Fibroblast of skin of right biceps (primary cell): ENCODE data around the gene GLI1.
"Not testable (repeated sequence)": the region's sequence is repeated elsewhere in the genome, so short reads cannot be mapped to it uniquely, and the experiment has no call there.

ENCODE experiments used
- DNase-seq: peaks from one replicate; pipeline ENCODE4 v3.0.0-alpha.2; 2013

Gene GLI1

DNA sequence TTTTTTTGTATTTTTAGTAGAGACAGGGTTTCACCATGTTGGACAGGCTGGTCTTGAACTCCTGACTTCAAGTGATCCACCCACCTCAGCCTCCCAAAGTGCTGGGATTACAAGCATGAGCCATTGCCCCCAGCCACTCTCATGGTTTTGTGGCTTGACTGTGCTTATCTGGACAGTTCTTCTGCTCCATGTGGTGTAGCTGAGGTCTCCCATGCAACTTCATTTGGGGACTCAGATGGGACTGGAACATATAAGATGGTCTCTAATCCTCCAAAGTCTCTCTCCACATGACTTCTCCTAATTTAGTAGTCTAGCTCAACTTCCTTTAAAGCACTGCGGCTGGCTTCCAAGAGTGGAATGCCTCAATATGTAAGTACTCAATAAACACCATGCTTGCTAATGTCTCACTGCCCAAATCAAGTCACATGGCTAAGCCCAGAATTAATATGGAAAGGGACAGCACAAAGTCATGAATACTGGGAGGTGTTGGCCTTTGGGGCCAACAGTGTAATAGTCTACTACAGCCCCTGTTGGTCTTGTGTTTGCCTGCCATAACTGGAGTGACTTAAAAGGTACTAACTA is 17.6 kb upstream of the GLI1 start:
- DNase-seq: peak; percentile 18

DNA sequence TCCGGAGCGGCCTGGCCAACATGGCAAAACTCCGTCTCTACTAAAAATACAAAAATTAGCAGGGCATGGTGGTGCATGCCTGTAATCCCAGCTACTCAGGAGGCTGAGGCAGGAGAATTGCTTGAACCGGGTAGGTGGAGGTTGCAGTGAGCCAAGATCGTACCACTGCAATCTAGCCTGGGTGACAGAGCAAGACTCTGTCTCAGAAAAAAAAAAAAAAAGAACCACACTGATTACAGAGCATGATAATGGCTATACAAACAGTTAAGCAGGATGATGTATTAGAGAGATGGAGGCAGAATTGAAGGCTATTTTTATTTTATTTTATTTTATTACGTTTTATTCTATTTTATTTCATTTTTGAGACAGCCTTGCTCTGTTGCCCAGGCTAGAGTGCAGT is 15.2 kb upstream of the GLI1 start:
- not testable (repeated sequence) for DNase-seq

DNA sequence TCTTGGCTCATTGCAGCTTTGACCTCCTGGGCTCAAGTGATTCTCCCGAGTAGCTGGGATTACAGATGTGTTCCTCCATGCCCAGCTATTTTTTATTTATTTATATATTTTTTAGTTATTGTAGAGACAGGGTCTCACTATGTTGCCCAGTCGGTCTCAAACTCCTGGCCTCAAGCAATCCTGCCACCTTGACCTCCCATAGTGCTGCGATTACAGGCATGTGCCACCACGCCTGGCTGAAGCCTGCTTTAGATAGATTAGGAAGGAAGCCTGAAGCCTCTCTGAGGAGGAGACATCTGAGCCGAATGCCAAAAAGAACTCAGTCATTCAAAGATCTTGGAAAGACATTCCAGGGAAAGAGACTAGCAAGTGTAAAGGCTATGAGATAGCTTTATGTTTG is 14.8 kb upstream of the GLI1 start:
- DNase-seq: no peak

DNA sequence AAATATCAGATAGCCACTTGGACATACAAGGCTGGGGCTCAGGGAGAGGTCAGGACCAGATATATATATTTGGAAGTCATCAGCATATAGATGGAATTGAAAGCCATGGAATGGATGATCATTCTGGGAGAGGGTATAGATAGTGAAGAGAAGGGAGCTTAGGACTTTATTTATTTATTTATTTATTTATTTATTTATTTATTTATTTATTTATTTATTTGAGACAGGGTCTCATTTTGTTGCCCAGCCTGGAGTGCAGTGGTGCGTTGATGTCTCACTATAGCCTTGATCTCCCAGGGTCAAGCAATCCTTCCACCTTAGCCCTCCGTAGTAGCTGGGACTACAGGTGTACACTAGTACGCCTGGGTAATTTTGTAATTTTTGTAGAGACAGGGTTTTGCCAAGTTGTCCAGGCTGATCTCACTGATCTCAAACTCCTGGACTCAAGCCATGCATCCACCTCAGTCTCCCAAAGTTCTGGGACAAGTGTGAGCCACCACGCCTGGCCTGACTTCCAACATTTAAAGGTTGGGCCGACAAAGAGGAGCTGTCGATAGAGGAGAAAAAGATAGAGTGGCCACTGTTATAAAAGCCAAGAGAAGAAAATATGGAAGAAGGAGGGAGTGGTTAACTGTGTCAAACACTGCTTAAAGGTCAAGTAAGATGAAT is 13.2 kb upstream of the GLI1 start:
- no peak for DNase-seq

DNA sequence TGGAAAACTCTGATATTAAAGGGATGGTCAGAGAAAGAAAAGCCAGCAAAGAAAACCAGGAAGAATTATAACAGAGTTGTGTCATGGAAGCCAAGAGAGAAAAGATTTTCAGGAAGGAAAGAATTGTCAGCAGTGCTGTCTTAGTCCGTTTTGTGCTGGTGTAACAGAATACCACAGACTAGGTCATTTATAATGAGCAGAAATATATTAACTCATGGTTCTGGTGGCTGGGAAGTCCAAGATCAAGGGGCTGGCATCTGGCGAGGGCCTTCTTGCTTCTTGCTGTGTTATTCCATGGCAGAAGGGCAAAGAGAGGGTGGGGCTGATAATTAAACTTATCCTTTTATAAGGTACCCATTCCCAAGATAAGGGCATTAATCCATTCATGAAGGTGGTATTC is 10.9 kb upstream of the GLI1 start:
- DNase-seq: no peak

DNA sequence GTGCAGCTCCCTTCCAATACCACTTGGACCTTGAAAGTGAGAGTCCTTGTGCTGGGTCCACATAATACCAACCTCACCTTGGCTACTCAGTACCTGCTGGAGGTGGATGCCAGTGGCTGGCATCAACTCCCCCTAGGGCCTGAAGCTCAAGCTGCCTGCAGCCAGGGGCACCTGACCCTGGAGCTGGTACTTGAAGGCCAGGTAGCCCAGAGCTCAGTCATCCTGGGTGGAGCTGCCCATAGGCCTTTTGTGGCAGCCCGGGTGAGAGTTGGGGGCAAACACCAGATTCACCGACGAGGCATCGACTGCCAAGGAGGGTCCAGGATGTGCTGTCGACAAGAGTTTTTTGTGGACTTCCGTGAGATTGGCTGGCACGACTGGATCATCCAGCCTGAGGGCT is 10.2 kb upstream of the GLI1 start:
- no peak for DNase-seq

DNA sequence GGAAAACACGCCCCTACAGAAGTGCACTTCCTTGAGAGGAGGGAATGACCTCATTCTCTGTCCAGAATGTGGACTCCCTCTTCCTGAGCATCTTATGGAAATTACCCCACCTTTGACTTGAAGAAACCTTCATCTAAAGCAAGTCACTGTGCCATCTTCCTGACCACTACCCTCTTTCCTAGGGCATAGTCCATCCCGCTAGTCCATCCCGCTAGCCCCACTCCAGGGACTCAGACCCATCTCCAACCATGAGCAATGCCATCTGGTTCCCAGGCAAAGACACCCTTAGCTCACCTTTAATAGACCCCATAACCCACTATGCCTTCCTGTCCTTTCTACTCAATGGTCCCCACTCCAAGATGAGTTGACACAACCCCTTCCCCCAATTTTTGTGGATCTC is 9.5 kb upstream of the GLI1 start:
- DNase-seq: no peak

DNA sequence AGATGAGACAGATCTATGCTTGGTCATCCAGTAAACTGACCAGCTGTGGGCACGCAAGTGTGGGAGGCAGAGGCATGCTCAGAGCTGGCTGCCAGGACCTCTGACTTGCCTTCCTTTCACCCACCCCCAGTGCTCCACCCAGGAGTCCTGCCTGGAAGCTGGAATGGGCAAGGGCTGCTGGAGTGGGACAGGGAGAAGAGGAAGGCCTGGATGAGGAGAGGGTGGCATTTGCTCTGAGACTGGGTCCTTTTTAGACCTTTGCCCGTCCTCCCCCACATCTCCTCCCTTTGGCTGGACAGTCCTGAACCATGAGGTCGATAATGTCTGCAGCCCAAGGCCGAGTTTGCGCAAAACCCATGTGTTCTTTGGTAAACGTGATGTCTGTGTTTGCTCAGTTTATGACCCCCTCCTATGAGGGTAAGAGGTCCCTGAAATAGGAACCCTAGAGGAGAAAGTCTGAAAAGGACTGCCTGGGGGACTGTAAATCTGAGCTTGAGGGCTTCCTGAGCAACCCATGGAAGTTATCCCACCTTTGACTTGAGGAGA is 8.3 kb upstream of the GLI1 start:
- DNase-seq: no peak

DNA sequence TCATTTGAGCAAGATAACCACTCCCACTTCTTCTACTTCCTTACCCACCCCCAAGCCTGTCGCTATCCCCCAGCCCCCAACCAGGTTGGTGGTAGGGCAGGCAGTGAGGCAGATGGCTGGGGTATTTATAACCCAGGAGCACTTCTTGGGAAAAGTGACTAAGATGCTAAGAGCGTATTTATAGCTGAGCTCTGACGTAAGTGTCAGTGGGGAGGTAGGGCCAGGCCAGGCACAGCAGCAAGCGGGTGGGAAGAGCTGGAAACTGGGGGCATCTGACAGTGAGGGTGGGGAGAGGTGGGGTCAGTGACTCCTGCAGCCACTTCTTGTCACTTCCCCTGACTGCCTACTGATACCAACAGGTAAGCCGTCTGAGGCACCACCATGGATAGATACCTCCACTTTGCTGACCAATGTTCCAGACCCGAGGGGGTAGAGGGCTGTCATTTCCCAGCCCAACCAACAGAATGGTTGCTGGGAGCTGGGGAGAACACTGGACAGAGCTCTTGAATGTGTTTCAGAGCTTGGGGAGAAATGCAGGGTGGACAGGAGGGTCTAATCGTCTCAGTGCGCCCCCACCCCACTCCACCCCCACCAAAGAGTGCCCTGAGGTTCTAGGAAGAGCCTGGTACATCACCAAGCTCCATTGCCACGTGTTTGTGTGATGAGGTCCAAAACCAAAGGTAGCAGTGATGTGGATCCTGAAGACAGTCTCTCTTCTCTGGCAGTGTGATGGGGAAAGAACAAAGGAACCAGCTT is 7.2 kb upstream of the GLI1 start:
- peak; percentile 97 for DNase-seq

DNA sequence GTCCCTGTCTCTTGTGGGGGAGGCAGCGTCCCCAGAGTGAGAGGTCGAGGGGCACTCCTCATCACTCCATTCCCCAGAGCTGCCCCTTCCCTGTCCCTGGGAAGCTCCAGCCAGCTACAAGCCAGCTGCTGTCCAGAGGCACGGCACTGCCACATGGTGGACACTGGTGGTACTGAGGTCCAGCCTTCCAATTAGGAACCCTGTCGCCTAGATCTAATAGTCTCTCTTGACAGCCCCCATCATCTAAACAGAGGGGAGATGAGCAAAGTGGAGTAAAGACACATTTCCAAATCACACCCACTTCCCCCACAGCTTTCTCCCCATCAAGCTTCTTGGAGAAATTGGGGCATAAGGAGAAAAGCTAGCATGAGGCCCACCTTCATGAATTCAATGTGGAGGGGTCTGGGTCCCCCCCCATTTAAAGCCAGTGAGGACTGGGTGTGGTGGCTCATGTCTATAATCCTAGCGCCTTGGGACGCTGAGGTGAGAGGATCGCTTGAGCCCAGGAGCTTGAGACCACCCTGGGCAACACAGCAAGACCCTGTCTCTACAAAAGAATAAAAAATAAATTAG is 6.6 kb upstream of the GLI1 start:
- peak; percentile 83 for DNase-seq

DNA sequence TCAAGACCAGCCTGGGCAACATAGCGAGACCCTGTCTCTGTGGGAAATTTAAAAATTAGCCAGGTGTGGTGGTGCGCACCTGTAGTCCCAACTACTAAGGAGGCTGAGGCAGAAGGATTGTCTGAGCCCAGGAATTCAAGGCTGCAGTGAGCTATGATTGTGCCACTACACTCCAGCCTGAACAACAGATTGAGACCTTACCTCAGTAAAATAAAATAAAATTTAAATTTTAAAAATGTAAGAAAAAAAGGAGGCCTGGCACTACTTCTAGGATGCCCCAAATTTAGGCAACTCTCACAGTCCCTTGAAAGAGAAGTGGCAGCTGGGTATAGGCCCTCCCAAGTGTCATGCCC is 5.4 kb upstream of the GLI1 start:
- no peak for DNase-seq

DNA sequence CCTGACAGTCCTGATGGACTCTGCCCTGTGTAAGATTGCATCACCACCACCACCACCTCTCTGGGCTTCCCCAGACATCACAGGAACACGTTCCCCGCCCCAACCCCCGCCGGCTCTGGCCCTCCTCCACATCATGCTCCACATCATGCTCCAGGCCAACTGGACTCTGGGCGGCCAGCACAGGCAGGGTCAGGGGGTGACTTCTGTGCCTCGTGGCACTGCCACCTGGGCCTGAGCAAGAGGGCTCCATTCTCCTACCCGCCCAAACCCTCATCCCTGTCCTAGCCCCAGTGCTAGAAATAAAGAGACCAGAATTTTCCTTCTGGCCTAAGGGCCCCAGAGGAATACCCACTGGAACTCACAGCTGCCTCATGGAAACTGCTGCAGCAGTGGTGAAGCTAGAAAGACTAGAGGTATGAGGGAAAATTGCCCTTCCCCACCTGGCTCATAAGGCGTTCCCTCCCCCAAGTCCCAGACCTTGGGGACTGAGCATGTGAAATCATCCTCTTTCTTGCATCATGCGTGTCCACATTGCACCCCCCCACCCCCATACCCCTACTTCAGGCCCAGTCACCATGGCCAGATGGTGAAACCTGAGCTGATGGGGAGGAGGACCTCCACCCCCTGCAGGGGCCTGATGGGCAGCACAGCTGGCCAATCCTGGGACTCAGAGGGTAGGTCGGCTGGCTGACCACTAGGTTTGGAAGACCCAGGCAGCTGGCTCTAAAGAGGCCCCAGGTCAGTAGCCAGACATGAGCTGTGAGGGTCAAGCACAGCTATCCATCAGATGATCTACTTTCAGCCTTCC is 4.8 kb upstream of the GLI1 start, which contains the start of gene INHBE:
INHBE (plus strand) TSS at position 742 of the 808 bp plus-strand sequence. CDS start 230 bp downstream, outside the sequence.
- DNase-seq: peak; percentile 96

DNA sequence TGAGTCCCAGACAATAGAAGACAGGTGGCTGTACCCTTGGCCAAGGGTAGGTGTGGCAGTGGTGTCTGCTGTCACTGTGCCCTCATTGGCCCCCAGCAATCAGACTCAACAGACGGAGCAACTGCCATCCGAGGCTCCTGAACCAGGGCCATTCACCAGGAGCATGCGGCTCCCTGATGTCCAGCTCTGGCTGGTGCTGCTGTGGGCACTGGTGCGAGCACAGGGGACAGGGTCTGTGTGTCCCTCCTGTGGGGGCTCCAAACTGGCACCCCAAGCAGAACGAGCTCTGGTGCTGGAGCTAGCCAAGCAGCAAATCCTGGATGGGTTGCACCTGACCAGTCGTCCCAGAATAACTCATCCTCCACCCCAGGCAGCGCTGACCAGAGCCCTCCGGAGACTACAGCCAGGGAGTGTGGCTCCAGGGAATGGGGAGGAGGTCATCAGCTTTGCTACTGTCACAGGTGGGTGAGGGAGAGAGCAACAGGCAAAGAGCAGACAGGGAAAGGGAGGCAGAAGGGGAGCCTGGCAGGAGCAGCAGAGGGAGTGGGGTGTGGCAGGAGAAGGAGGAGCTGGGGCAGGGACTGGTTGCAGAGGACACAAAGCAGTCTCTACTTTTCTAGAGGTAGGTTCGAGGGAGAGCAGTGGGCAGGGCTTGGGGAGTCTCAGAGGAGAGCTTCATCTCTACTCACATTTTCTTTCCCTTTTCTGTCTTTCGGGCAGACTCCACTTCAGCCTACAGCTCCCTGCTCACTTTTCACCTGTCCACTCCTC is 4.0 kb upstream of the GLI1 start:
- DNase-seq: no peak

DNA sequence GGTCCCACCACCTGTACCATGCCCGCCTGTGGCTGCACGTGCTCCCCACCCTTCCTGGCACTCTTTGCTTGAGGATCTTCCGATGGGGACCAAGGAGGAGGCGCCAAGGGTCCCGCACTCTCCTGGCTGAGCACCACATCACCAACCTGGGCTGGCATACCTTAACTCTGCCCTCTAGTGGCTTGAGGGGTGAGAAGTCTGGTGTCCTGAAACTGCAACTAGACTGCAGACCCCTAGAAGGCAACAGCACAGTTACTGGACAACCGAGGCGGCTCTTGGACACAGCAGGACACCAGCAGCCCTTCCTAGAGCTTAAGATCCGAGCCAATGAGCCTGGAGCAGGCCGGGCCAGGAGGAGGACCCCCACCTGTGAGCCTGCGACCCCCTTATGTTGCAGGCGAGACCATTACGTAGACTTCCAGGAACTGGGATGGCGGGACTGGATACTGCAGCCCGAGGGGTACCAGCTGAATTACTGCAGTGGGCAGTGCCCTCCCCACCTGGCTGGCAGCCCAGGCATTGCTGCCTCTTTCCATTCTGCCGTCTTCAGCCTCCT is 3.4 kb upstream of the GLI1 start:
- DNase-seq: peak; percentile 65

DNA sequence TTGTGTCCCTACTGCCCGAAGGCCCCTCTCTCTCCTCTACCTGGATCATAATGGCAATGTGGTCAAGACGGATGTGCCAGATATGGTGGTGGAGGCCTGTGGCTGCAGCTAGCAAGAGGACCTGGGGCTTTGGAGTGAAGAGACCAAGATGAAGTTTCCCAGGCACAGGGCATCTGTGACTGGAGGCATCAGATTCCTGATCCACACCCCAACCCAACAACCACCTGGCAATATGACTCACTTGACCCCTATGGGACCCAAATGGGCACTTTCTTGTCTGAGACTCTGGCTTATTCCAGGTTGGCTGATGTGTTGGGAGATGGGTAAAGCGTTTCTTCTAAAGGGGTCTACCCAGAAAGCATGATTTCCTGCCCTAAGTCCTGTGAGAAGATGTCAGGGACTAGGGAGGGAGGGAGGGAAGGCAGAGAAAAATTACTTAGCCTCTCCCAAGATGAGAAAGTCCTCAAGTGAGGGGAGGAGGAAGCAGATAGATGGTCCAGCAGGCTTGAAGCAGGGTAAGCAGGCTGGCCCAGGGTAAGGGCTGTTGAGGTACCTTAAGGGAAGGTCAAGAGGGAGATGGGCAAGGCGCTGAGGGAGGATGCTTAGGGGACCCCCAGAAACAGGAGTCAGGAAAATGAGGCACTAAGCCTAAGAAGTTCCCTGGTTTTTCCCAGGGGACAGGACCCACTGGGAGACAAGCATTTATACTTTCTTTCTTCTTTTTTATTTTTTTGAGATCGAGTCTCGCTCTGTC is 2.7 kb upstream of the GLI1 start:
- DNase-seq: no peak

DNA sequence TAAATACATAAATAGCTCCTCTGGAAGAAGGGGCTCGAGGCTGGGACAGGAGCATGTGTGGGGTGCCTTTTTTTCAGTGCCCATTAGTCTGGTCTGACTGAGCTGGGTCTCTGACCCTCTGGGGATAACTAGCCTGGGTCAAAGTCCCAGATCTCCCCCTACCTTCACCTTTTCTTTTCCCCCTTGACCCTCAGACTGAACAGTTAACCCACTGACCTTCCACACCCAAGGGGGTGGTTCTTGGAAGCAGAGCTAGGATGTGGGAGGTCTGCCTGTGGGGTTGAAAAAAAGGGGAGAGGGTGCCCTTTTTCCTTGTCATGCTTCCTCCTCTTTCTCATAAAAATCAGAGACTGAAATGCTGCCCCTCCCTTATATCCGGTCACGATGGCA is 925 bp upstream of the GLI1 start:
- no peak for DNase-seq

DNA sequence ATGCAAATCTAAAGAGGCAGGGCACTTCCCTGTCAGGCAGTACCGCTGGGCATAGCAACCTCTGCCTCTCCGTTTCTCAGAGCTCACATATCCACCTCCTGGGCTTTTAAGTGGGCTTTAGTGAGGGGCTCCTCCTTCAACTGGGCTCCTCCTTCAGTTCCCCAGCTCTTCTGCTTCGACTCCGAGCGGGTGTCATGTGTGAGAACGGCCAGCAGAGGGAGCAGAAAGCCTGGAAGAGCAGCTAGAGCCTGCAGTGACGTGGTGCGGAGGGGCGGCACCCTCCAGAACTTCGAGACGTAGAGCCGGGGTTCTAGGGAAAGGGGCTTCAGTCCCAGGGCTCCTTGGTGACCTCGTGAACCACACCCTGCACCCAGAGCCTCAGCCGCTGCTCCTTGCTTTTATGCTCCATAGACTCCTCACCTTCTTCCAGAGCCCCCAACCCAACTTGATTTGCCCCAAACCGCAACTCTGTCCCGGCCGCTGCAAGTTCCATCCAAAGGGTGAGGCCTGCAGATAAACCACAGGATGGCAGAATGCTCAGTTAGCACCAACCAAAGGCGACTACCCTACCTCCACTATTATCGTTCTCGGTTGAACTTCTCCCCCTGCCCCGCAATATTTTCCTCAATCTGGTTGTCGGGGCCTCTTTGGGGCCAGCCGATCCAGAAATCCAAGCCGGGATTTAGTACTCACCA is 383 bp upstream of the GLI1 start:
- DNase-seq: peak; percentile 96

DNA sequence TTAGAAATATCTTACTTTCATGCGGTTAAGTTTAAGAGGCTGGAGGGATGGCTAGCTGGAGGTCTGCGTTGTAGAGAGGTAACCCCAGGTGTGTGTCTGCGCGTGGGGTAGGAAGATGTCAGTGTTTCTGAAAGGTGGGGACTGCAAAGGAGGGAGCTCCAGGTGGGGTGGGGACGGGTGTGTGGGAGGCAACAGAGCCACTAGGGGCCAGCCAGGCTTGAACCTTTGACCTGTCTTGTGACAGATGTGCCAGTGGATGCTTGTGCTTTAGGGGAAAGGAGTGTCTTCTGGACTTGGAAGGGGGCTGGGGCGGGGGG is 841 bp downstream of the GLI1 start:
- no peak for DNase-seq

DNA sequence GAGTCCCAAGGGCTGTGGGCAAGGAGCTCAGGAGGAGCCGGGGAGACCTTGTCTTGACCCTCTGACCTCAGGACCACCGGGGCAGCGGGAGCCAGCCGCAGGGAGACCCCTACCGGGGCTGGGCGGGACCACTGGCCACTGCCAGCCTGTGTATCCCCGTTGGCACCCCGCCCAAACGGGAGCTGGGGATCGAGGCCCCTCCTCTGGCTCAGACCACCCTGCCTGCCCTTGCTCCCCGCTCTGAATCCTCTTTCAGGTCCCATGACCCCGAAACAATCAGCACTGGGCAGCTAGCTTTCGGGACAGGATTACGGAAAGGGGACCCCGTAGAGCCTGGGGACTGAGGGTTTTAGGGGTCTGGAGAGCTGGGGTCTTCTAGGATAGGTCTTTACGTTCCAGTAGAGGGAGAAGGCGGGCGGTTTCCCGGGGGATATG is 1.3 kb downstream of the GLI1 start:
- no peak for DNase-seq

DNA sequence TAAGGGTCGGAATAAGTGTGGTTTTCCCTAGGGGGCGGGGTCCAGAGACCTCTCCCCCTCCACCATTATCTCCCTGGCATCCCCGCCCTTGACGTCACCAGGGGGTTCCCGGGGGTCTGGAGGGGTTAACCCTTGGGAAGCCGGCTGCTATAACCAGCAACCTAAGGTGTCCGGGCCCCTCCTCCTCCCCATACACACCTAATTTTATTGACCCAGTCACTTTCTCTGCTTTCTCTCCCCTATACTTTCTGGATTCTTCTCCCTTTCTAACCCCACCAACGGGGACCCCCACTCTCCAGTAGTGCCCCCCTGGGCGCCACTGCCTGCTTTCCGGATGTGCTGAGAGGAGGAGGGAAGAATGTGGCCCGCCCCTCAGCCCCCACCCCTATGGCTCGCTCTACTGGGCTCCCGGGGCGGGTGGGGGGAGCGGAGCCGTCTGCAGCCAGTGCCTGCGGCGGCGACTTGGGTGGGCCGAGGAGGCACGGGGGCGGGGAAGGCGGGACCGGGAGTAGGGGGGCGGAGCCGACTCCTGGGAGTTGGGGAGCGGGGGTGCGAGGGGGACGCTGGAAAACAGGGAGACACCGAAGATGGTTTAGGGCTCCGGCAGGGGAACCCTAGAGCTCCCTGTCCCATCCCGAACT is 1.8 kb downstream of the GLI1 start:
- peak; percentile 88 for DNase-seq
